ENCODE data around the gene KRT26. TPM values are rescaled to one million over a fixed set of nuclear protein-coding genes. Genes with fewer than 3 reads are reported as not detected.
"Not testable (repeated sequence)": the region's sequence is repeated elsewhere in the genome, so short reads cannot be mapped to it uniquely, and the experiment has no call there.

The KRT26 gene
- polyA plus RNA-seq, 1 donor from 2014 or later, result not detected

GRCh38 chr17:40814657-40815056 lies 42.7 kb upstream of the KRT26 start:
- not testable (repeated sequence) for H3K4me3 ChIP-seq (ENCODE audit: low read length); H3K9me3 ChIP-seq (ENCODE audit: low read length); H3K9me2 ChIP-seq (ENCODE audit: insufficient read depth, low read length); H4K20me1 ChIP-seq (ENCODE audit: insufficient read depth); H3K79me2 ChIP-seq (replicated peaks; ENCODE audit: insufficient read depth, low read length); H3F3A ChIP-seq (ENCODE audit: insufficient read depth, low read length, poor library complexity, severe bottlenecking); H2AFZ ChIP-seq (ENCODE audit: low read depth, low read length); H3K27ac ChIP-seq (ENCODE audit: low read length); H3K36me3 ChIP-seq (ENCODE audit: insufficient read depth, low read length); H3K9ac ChIP-seq (ENCODE audit: low read length); H3K4me2 ChIP-seq (ENCODE audit: low read length)
- H3K27me3 ChIP-seq (ENCODE audit: insufficient read depth, low read depth, low read length), result peaks cover 25% of the 10 kb centered on the region

DNA sequence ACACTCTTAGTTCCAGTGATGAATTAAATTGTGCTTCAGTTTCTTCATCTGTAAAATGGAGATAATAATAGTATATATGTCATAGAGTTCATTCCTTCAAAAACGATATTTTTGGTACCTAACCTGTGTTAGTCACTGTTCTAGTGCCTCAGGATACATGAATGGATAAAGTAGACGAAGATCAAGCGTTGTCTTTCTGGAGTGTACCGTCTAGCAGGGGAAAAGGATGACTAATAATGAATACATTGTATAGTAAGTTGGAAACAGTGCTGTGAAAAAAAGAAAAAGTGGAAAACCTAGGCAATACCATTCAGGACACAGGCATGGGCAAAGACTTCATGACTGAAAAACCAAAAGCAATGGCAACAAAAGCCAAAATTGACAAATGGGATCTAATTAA lies 41.8 kb upstream of the KRT26 start:
- Histone ChIP-seq H2AFZ (ENCODE audit: low read depth, low read length) (no peak overlapping the region), H3F3A (ENCODE audit: insufficient read depth, low read length, poor library complexity, severe bottlenecking) (no peaks in the 10 kb centered on the region), H3K27me3 (ENCODE audit: insufficient read depth, low read depth, low read length) (peaks cover 31% of the 10 kb centered on the region), H3K9me2 (ENCODE audit: insufficient read depth, low read length) (no peaks in the 10 kb centered on the region), H3K36me3 (ENCODE audit: insufficient read depth, low read length) (no peaks in the 10 kb centered on the region), H3K4me2 (ENCODE audit: low read length) (no peak overlapping the region), H4K20me1 (ENCODE audit: insufficient read depth) (no peaks in the 10 kb centered on the region), H3K4me3 (ENCODE audit: low read length) (no peak overlapping the region), H3K79me2 (replicated peaks; ENCODE audit: insufficient read depth, low read length) (peaks cover 6% of the 10 kb centered on the region), H3K9me3 (ENCODE audit: low read length) (no peaks in the 10 kb centered on the region), H3K9ac (ENCODE audit: low read length) (no peak overlapping the region), H3K27ac (ENCODE audit: low read length) (no peak overlapping the region)
- TF ChIP-seq, protein P1, sequence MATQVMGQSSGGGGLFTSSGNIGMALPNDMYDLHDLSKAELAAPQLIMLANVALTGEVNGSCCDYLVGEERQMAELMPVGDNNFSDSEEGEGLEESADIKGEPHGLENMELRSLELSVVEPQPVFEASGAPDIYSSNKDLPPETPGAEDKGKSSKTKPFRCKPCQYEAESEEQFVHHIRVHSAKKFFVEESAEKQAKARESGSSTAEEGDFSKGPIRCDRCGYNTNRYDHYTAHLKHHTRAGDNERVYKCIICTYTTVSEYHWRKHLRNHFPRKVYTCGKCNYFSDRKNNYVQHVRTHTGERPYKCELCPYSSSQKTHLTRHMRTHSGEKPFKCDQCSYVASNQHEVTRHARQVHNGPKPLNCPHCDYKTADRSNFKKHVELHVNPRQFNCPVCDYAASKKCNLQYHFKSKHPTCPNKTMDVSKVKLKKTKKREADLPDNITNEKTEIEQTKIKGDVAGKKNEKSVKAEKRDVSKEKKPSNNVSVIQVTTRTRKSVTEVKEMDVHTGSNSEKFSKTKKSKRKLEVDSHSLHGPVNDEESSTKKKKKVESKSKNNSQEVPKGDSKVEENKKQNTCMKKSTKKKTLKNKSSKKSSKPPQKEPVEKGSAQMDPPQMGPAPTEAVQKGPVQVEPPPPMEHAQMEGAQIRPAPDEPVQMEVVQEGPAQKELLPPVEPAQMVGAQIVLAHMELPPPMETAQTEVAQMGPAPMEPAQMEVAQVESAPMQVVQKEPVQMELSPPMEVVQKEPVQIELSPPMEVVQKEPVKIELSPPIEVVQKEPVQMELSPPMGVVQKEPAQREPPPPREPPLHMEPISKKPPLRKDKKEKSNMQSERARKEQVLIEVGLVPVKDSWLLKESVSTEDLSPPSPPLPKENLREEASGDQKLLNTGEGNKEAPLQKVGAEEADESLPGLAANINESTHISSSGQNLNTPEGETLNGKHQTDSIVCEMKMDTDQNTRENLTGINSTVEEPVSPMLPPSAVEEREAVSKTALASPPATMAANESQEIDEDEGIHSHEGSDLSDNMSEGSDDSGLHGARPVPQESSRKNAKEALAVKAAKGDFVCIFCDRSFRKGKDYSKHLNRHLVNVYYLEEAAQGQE (IDR thresholded peaks at IDR 0.05; ENCODE audit: borderline replicate concordance), result no peak
- TF ChIP-seq MXI1 (conservative IDR thresholded peaks at IDR 0.05; ENCODE audit: poor library complexity, severe bottlenecking), result no peak
- no peak for TF ChIP-seq TAF1 (IDR thresholded peaks at IDR 0.05; ENCODE audit: low read depth)
- TF ChIP-seq, protein P2, sequence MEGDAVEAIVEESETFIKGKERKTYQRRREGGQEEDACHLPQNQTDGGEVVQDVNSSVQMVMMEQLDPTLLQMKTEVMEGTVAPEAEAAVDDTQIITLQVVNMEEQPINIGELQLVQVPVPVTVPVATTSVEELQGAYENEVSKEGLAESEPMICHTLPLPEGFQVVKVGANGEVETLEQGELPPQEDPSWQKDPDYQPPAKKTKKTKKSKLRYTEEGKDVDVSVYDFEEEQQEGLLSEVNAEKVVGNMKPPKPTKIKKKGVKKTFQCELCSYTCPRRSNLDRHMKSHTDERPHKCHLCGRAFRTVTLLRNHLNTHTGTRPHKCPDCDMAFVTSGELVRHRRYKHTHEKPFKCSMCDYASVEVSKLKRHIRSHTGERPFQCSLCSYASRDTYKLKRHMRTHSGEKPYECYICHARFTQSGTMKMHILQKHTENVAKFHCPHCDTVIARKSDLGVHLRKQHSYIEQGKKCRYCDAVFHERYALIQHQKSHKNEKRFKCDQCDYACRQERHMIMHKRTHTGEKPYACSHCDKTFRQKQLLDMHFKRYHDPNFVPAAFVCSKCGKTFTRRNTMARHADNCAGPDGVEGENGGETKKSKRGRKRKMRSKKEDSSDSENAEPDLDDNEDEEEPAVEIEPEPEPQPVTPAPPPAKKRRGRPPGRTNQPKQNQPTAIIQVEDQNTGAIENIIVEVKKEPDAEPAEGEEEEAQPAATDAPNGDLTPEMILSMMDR (IDR thresholded peaks at IDR 0.05; ENCODE audit: poor library complexity, severe bottlenecking), result no peak
- TF ChIP-seq POLR2AphosphoS5 (IDR thresholded peaks at IDR 0.05), result no peak
- no peak for TF ChIP-seq EP300 (conservative IDR thresholded peaks at IDR 0.05; ENCODE audit: poor library complexity, severe bottlenecking)
- no peak for TF ChIP-seq SMC3 (conservative IDR thresholded peaks at IDR 0.05; ENCODE audit: poor library complexity)
- no peak for TF ChIP-seq EZH2 (IDR thresholded peaks at IDR 0.05; ENCODE audit: borderline replicate concordance, insufficient read depth, low read length, poor library complexity, severe bottlenecking)
- no peak for TF ChIP-seq RAD21 (conservative IDR thresholded peaks at IDR 0.05)

DNA sequence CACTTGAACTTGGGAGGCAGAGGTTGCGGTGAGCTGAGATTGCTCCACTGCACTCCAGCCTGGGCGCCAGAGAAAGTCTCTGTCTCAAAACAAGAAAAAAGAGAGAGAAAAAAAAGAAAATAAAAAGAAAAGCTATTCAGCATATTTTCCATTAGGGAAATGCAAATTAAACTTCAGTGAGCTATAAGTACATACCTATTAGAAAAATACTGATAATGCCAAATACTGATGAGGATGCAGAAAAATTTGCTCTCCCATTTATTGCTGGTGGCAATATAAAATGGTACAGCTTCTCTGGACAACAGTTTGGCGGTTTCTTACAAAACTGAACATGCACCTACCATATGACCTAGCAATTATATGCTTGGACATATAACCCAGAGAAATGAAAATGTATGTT lies 40.6 kb upstream of the KRT26 start:
- Histone ChIP-seq H3K9me3 (ENCODE audit: low read length) (no peaks in the 10 kb centered on the region), H2AFZ (ENCODE audit: low read depth, low read length) (no peak overlapping the region), H3K4me3 (ENCODE audit: low read length) (no peak overlapping the region), H3K36me3 (ENCODE audit: insufficient read depth, low read length) (no peaks in the 10 kb centered on the region), H4K20me1 (ENCODE audit: insufficient read depth) (no peaks in the 10 kb centered on the region), H3K9me2 (ENCODE audit: insufficient read depth, low read length) (no peaks in the 10 kb centered on the region), H3K27ac (ENCODE audit: low read length) (no peak overlapping the region), H3K79me2 (replicated peaks; ENCODE audit: insufficient read depth, low read length) (no peaks in the 10 kb centered on the region), H3K27me3 (ENCODE audit: insufficient read depth, low read depth, low read length) (peaks cover 34% of the 10 kb centered on the region), H3F3A (ENCODE audit: insufficient read depth, low read length, poor library complexity, severe bottlenecking) (no peaks in the 10 kb centered on the region), H3K4me2 (ENCODE audit: low read length) (no peak overlapping the region), H3K9ac (ENCODE audit: low read length) (no peak overlapping the region)
- TF ChIP-seq, protein P2 (IDR thresholded peaks at IDR 0.05; ENCODE audit: poor library complexity, severe bottlenecking), result no peak
- no peak for TF ChIP-seq MXI1 (conservative IDR thresholded peaks at IDR 0.05; ENCODE audit: poor library complexity, severe bottlenecking)
- no peak for TF ChIP-seq EZH2 (IDR thresholded peaks at IDR 0.05; ENCODE audit: borderline replicate concordance, insufficient read depth, low read length, poor library complexity, severe bottlenecking)
- no peak for TF ChIP-seq TAF1 (IDR thresholded peaks at IDR 0.05; ENCODE audit: low read depth)
- TF ChIP-seq, protein P1 (IDR thresholded peaks at IDR 0.05; ENCODE audit: borderline replicate concordance), result no peak
- TF ChIP-seq POLR2AphosphoS5 (IDR thresholded peaks at IDR 0.05), result no peak
- no peak for TF ChIP-seq SMC3 (conservative IDR thresholded peaks at IDR 0.05; ENCODE audit: poor library complexity)
- no peak for TF ChIP-seq RAD21 (conservative IDR thresholded peaks at IDR 0.05)
- no peak for TF ChIP-seq EP300 (conservative IDR thresholded peaks at IDR 0.05; ENCODE audit: poor library complexity, severe bottlenecking)
